Measurements from ENCODE around the gene ITPRID2. TPM values are rescaled to one million over a fixed set of nuclear protein-coding genes. Genes with fewer than 3 reads are reported as not detected.

Gene ITPRID2
- total and polyA plus RNA-seq, 2 of the 13 experiments (the other 11 are each of a cell fraction or from before 2014, with no cell fraction given) = 44.8 to 62.3 TPM

- no peaks in the 10 kb centered on the region for H3K36me3 ChIP-seq (replicated peaks in 1 of 2; ENCODE audit: control insufficient read depth in 1 of 2, insufficient read depth in 2 of 2, low read length in 2 of 2)
- CTCF ChIA-PET (ENCODE audit: low intra/inter-chr PET ratio, low total read pairs) = no interaction called here
- DNase-seq (ENCODE audit: low spot score) (no peak), FAIRE-seq (no peak), ATAC-seq (no peak)
- POLR2A ChIA-PET = no interaction called here
- intact Hi-C loops (cut with micrococcal nuclease; ENCODE audit: unreplicated experiment) = no loop called here
- no peaks in the 10 kb centered on the region for H3K4me1 ChIP-seq (ENCODE audit: insufficient read depth, low read length)
- no peaks in the 10 kb centered on the region for H3K27me3 ChIP-seq (ENCODE audit: control insufficient read depth in 1 of 2, insufficient read depth in 2 of 2, low read length in 2 of 2)
- H3K79me2 ChIP-seq (ENCODE audit: insufficient read depth, low read length) = no peaks in the 10 kb centered on the region
- no peaks in the 10 kb centered on the region for H4K20me1 ChIP-seq (ENCODE audit: insufficient read depth, low read length)
- in situ Hi-C loops (cut with HindIII; ENCODE audit: extremely low pct_ligation_motif_present, low pct_unique_long_range_greater_than_20kb) = no loop called here
- H3K4me2 ChIP-seq (ENCODE audit: low read depth, low read length) = no peak overlapping the region
- H3K9ac ChIP-seq (ENCODE audit: insufficient read depth, low read depth, low read length) = no peak overlapping the region
- no peak overlapping the region for H3K27ac ChIP-seq (ENCODE audit: extremely low read length, insufficient read depth, low read length)
- no peaks in the 10 kb centered on the region for H3K9me3 ChIP-seq (ENCODE audit: low read length)
- no peak overlapping the region for H3K4me3 ChIP-seq (replicated peaks in 1 of 3; ENCODE audit: insufficient read depth in 1 of 3, low read depth in 2 of 3, low read length in 3 of 3)
- H2AFZ ChIP-seq (ENCODE audit: low read length) = no peak overlapping the region
- no TSS peak for BruUV-seq (replicated peaks)
- TF ChIP-seq CREM (IDR thresholded peaks at IDR 0.05) (no peak), CREM (CRISPR knock-in tag; IDR thresholded peaks at IDR 0.05) (no peak), CEBPG (CRISPR knock-in tag; IDR thresholded peaks at IDR 0.05) (no peak), ZNF660 (CRISPR knock-in tag; IDR thresholded peaks at IDR 0.05; ENCODE audit: borderline replicate concordance, low read depth) (no peak), MNT (IDR thresholded peaks at IDR 0.05) (no peak), STAT6 (CRISPR knock-in tag; IDR thresholded peaks at IDR 0.05; ENCODE audit: borderline replicate concordance) (no peak), DMAP1 (CRISPR knock-in tag; IDR thresholded peaks at IDR 0.05) (no peak), REL (CRISPR knock-in tag; conservative IDR thresholded peaks at IDR 0.05) (no peak), ZNF503 (CRISPR knock-in tag; IDR thresholded peaks at IDR 0.05) (no peak), PRDM10 (CRISPR knock-in tag; IDR thresholded peaks at IDR 0.05; ENCODE audit: low read depth) (no peak), RARA (CRISPR knock-in tag; IDR thresholded peaks at IDR 0.05) (no peak), ZNF205 (CRISPR knock-in tag; IDR thresholded peaks at IDR 0.05) (no peak), GTF3A (CRISPR knock-in tag; conservative IDR thresholded peaks at IDR 0.05) (no peak), MXD3 (CRISPR knock-in tag; IDR thresholded peaks at IDR 0.05) (no peak)
These were observed 40.5 kb upstream of the ITPRID2 start for GRCh38 chr2:181850936-181851560.
